Endothelial cell of umbilical vein (primary cell): Measurements from ENCODE around the gene SH3BP2. TPM values are rescaled to one million over a fixed set of nuclear protein-coding genes. Genes with fewer than 3 reads are reported as not detected.

Experiments used
- BruUV-seq: library from RNA; stranded (reverse); fragments of 400-500 nt; replicated peaks from 2 replicates; lab custom pipeline; 2021; lab: Mats Ljungman, UMichigan
- CTCF ChIA-PET: fragments of 300-600, 350-600 bp; sonication (Branson Sonifier 250); formaldehyde crosslinking; loops from one replicate; lab custom pipeline; 2021; ENCODE audit warnings: antibody characterized with exemption, inconsistent platforms; lab: Charles Lee
- POLR2A ChIA-PET: fragments of 300-600, 350-600 bp; sonication (Branson Sonifier 250); formaldehyde crosslinking; loops from one replicate; lab custom pipeline; 2021; ENCODE audit warnings: antibody characterized with exemption, inconsistent platforms; lab: Charles Lee
- DNase-seq: peaks from one replicate; pipeline ENCODE4 v3.0.0-alpha.2; 2011; ENCODE audit warnings: low read depth, low spot score
- FAIRE-seq: peaks from 2 replicates; lab custom pipeline; 2011; peaks lifted over from hg19 to GRCh38; lab: Jason Lieb, UNC
- H2AFZ ChIP-seq: 2 replicates; pipeline ENCODE4 v1.6.0; 2012; ENCODE audit warnings: low read depth, low read length, control low read depth, inconsistent platforms
- H3K27ac ChIP-seq: 2 replicates; pipeline ENCODE4 v1.5.1; 2011; ENCODE audit warnings: low read depth, mild to moderate bottlenecking, control low read depth, low read length, moderate library complexity; ENCODE audit not compliant: insufficient read depth
- H3K27me3 ChIP-seq, 2 experiments: 2 replicates each; pipeline versions ENCODE4 v1.6.0 to v1.6.1; 2011; ENCODE audit warnings: low read length in 2 of 2, mixed read lengths in 1 of 2; ENCODE audit not compliant: control insufficient read depth in 2 of 2, insufficient read depth in 2 of 2
- H3K36me3 ChIP-seq, 2 experiments: 2 replicates in 1 of 2; 3 replicates in 1 of 2; pipeline ENCODE4 v1.5.1; 2011; ENCODE audit warnings: low read length in 2 of 2, mild to moderate bottlenecking in 1 of 2, moderate library complexity in 1 of 2; ENCODE audit not compliant: control insufficient read depth in 2 of 2, insufficient read depth in 2 of 2; ENCODE audit errors: extremely low read depth in 1 of 2
- H3K4me1 ChIP-seq: 3 replicates; pipeline ENCODE4 v1.5.1; 2011; ENCODE audit warnings: mild to moderate bottlenecking, low read length; ENCODE audit not compliant: control insufficient read depth, insufficient read depth; ENCODE audit errors: extremely low read depth
- H3K4me2 ChIP-seq: 2 replicates; pipeline ENCODE4 v1.6.1; 2011; ENCODE audit warnings: low read length, control low read depth, mixed read lengths; ENCODE audit not compliant: insufficient read depth
- H3K4me3 ChIP-seq, 3 experiments: fragments of 200-600 bp in 1 of 3; sonication (generic), shearing (Covaris generic) in 1 of 3; replicated peaks in 1 of 3; 2 replicates each; pipeline ENCODE4 v1.5.1; 2011 to 2016; ENCODE audit warnings: control low read depth in 3 of 3, low read length in 3 of 3, mild to moderate bottlenecking in 2 of 3, inconsistent platforms in 1 of 3, low read depth in 1 of 3, moderate library complexity in 1 of 3; ENCODE audit not compliant: insufficient read depth in 1 of 3
- H3K79me2 ChIP-seq: 2 replicates; pipeline ENCODE4 v1.6.0; 2012; ENCODE audit warnings: low read length, inconsistent platforms; ENCODE audit not compliant: control insufficient read depth, insufficient read depth
- H3K9ac ChIP-seq: replicated peaks from 2 replicates; pipeline ENCODE3; 2011; ENCODE audit warnings: low read length, control low read depth; ENCODE audit not compliant: insufficient read depth; ENCODE audit errors: extremely low read depth
- H3K9me1 ChIP-seq: replicated peaks from 3 replicates; pipeline ENCODE4 v1.6.0; 2011; ENCODE audit warnings: mild to moderate bottlenecking, low read length; ENCODE audit not compliant: control insufficient read depth, insufficient read depth; ENCODE audit errors: extremely low read depth
- H3K9me3 ChIP-seq: replicated peaks from 2 replicates; pipeline ENCODE4 v1.5.1; 2012; ENCODE audit warnings: low read length, inconsistent platforms; ENCODE audit not compliant: control insufficient read depth, insufficient read depth
- H4K20me1 ChIP-seq: replicated peaks from 2 replicates; pipeline ENCODE3; 2011; ENCODE audit warnings: mild to moderate bottlenecking, low read length; ENCODE audit not compliant: control insufficient read depth, insufficient read depth; ENCODE audit errors: extremely low read depth
- CTCF ChIP-seq, 2 donors: IDR thresholded peaks; 1 replicate in 1 of 2; 2 replicates in 1 of 2; pipeline ENCODE4 v1.5.1; 2011; ENCODE audit warnings: low read length in 2 of 2, mild to moderate bottlenecking in 2 of 2, moderate library complexity in 2 of 2, control low read depth in 1 of 2, inconsistent platforms in 1 of 2, low read depth in 1 of 2; ENCODE audit not compliant: insufficient read depth in 1 of 2; ENCODE audit errors: extremely low read depth in 1 of 2
- EZH2 ChIP-seq: IDR thresholded peaks from 2 replicates; pipeline ENCODE4 v1.6.1; 2012; ENCODE audit warnings: borderline replicate concordance, low read depth, mild to moderate bottlenecking, moderate library complexity, low read length, inconsistent platforms; ENCODE audit not compliant: severe bottlenecking
- FOS ChIP-seq: IDR thresholded peaks from 2 replicates; pipeline ENCODE4 v1.6.1; 2011; ENCODE audit warnings: mild to moderate bottlenecking, low read length, moderate library complexity, borderline replicate concordance; ENCODE audit not compliant: insufficient read depth
- GATA2 ChIP-seq: IDR thresholded peaks from 2 replicates; pipeline ENCODE4 v1.7.0; 2011; ENCODE audit warnings: low read depth, mild to moderate bottlenecking, moderate library complexity, mixed read lengths, low read length; ENCODE audit not compliant: insufficient read length, insufficient read depth
- JUN ChIP-seq: IDR thresholded peaks from 2 replicates; pipeline ENCODE4 v1.6.1; 2011; ENCODE audit warnings: borderline replicate concordance, low read depth; ENCODE audit not compliant: insufficient read length, insufficient read depth
- MAX ChIP-seq: IDR thresholded peaks from 2 replicates; pipeline ENCODE4 v1.6.1; 2011; ENCODE audit not compliant: insufficient read depth, insufficient read length
- MYC ChIP-seq: IDR thresholded peaks from one replicate; pipeline ENCODE4 v1.6.1; 2011; ENCODE audit warnings: mild to moderate bottlenecking, low read depth, low read length
- POLR2A ChIP-seq: IDR thresholded peaks from 2 replicates; pipeline ENCODE4 v1.6.1; 2012; ENCODE audit warnings: low read depth, mild to moderate bottlenecking, control low read depth, low read length
- POLR2AphosphoS5 ChIP-seq: IDR thresholded peaks from 2 replicates; pipeline ENCODE4 v1.6.1; 2012; ENCODE audit warnings: low read depth, mild to moderate bottlenecking, control low read depth, low read length, moderate library complexity; ENCODE audit not compliant: insufficient read depth
- dilution Hi-C: fragments of 300-500 bp; cut with MboI; formaldehyde crosslinking; loops from one replicate; pipeline ENCODE4 v1.15.0; 2019; ENCODE audit warnings: low sequenced_read_pairs; ENCODE audit not compliant: extremely low pct_ligation_motif_present
- intact Hi-C: fragments of 100-400 bp; cut with micrococcal nuclease; formaldehyde crosslinking; loops from one replicate; pipeline ENCODE4 v1.10.0; 2022
- polyA plus RNA-seq, 4 experiments: library from polyadenylated mRNA; depleted of rRNA in 3 of 4; stranded (reverse) in 3 of 4; unstranded in 1 of 4; fragments of >200 nt; gene quantifications; 2 replicates each; pipeline versions ENCODE4 v1.2.1 to v1.2.3, GENCODE V29; 2011 to 2012; ENCODE audit warnings: missing spikeins in 1 of 4
- total RNA-seq: library from RNA; stranded (reverse); gene quantifications from 2 replicates; pipeline ENCODE4 v1.2.3, GENCODE V29; 2021

The SH3BP2 gene
- total and polyA plus RNA-seq, 2 donors (not counting 3 experiments of a cell fraction or from before 2014, with no cell fraction given) = 69.2 to 73.9 TPM

- H3K4me2 ChIP-seq = no peak overlapping the region
- no peaks in the 10 kb centered on the region for H3K9me3 ChIP-seq
- POLR2A ChIA-PET = no interaction called here
- intact Hi-C loops = no loop called here
- peaks cover 0 to 3% of the 10 kb centered on the region in 2 experiments for H3K36me3 ChIP-seq
- BruUV-seq = no TSS peak
- H3K9ac ChIP-seq = no peak overlapping the region
- H4K20me1 ChIP-seq = peaks cover 7% of the 10 kb centered on the region
- no peak overlapping the region for H2AFZ ChIP-seq
- dilution Hi-C loops = no loop called here
- no peak for TF ChIP-seq EZH2
- peaks cover 84% of the 10 kb centered on the region for H3K79me2 ChIP-seq
- DNase-seq = no peak
- H3K27me3 ChIP-seq = no peaks in the 10 kb centered on the region
- CTCF ChIA-PET = interaction anchor here (1.1 kb wide), 1 partner anchor 29 kb away, joined by 3 read pairs; no protein-coding TSS in a partner anchor
- no peak overlapping the region for H3K27ac ChIP-seq
- FAIRE-seq = no peak
- H3K4me1 ChIP-seq = no peaks in the 10 kb centered on the region
- H3K9me1 ChIP-seq = no peaks in the 10 kb centered on the region
- no peak overlapping the region for H3K4me3 ChIP-seq
Observed at GRCh38 chr4:2852481-2852921, 59.6 kb downstream of the SH3BP2 start.

- Histone ChIP-seq H3K27me3 (no peaks in the 10 kb centered on the region), H3K4me1 (peaks cover 23% of the 10 kb centered on the region), H3K9me1 (no peaks in the 10 kb centered on the region), H3K27ac (no peak overlapping the region), H3K9ac (no peak overlapping the region), H3K4me3 (no peak overlapping the region), H3K36me3 (peaks cover 0 to 3% of the 10 kb centered on the region in 2 experiments), H3K79me2 (peaks cover 84% of the 10 kb centered on the region), H4K20me1 (peaks cover 6% of the 10 kb centered on the region), H3K4me2 (no peak overlapping the region), H2AFZ (no peak overlapping the region), H3K9me3 (no peaks in the 10 kb centered on the region)
- no TSS peak for BruUV-seq
- FAIRE-seq (no peak), DNase-seq (no peak)
- intact Hi-C loops = no loop called here
- ChIA-PET CTCF (interaction anchor here (1.1 kb wide), 1 partner anchor 18 kb away, joined by 3 read pairs; no protein-coding TSS in a partner anchor), POLR2A (no interaction called here)
- dilution Hi-C loops = no loop called here
- TF ChIP-seq MAX = no peak
- TF ChIP-seq MYC = no peak
- no peak for TF ChIP-seq POLR2A
- TF ChIP-seq JUN = no peak
- no peak for TF ChIP-seq FOS
- TF ChIP-seq GATA2 = no peak
- TF ChIP-seq CTCF (IDR thresholded peaks at IDR 0.05; ENCODE audit: extremely low read depth in 1 of 2, insufficient read depth in 1 of 2, low read depth in 1 of 2, low read length in 2 of 2) = no peak
- TF ChIP-seq EZH2 = no peak
- TF ChIP-seq POLR2AphosphoS5 = no peak
Observed at GRCh38 chr4:2855584-2855983, 62.7 kb downstream of the SH3BP2 start.
